ENCODE data around the gene ARFGEF3.

The ARFGEF3 gene

DNA sequence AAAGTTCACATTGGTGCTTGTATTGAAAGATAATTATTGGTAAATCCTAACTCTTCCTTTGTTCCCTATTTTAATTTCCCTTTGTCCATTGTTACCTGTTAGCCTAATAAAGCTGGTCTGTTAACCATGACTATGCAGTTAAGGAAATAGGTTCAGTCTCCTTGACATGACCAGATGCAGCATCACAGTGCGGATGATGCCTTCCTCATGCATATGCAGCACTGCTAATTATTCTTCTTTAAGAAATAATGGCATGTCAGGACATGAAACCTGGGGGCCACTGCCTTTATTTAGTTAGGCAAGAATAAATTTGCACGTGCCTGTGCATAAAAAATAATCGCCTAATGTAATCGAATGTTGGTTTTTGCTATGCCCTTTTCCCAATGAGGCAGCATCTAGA, 40.1 kb downstream of the ARFGEF3 start:
- H3K4me3 ChIP-seq (ENCODE audit: control insufficient read depth, low read depth, low read length): no peak overlapping the region
- DNase-seq (ENCODE audit: low read depth): no peak
- TF ChIP-seq CTCF (IDR thresholded peaks at IDR 0.05; ENCODE audit: control insufficient read depth, insufficient read depth, low read depth, low read length, missing control alignments): no peak

- no peak for DNase-seq (ENCODE audit: low read depth)
- no peak for TF ChIP-seq CTCF (IDR thresholded peaks at IDR 0.05; ENCODE audit: control insufficient read depth, insufficient read depth, low read depth, low read length, missing control alignments)
- H3K4me3 ChIP-seq (ENCODE audit: control insufficient read depth, low read depth, low read length): no peak overlapping the region
Measured at GRCh38 chr6:138203315-138203714, 41.6 kb downstream of the ARFGEF3 start.

DNA sequence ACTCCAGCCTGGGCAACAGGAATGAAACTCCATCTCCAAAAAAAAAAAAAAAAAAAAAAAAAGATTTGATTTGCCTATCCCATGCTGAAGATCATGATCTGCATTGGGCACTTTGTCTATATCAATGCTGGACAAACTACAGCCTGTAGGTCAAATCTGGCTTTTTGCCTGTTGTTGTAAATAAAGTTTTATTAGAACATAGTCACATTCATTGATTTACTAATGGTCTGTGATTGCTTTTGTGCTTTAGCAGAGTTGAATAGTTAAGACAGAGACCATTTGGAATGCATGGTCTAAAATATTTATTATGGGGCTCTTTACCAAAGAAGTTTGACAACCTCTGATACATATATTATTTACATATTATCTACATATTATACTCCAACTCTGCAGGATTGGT, 42.6 kb downstream of the ARFGEF3 start:
- no peak overlapping the region for H3K4me3 ChIP-seq (ENCODE audit: control insufficient read depth, low read depth, low read length)
- DNase-seq (ENCODE audit: low read depth): no peak
- TF ChIP-seq CTCF (IDR thresholded peaks at IDR 0.05; ENCODE audit: control insufficient read depth, insufficient read depth, low read depth, low read length, missing control alignments): no peak

DNA sequence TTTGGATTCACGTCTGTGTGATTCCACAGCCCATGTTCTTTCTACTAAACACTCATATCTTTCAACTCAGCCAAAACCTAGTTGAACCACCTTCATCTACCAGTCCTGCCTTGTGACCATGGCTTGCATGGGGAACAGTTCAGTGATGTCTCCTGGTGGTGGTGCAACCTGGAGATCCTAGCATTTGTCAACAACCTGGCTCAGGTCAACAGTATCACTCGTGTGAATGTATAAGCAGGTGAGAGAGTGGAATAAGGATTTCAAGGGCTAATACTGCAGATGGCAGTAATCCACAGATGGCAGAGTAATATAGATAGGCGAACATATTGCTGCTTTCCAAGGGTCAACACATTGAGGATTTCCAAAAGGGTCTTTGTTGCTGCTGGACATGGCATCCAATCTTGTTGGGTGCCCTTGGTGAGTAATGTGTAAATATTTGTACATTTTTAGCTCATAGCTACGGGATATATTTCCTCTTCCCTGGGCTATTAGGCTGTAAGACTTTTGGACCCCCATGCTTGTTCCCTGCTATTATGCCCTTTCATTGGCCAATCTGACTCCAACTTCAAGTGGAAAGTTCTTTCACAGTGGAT, 43.1 kb downstream of the ARFGEF3 start:
- no peak for TF ChIP-seq CTCF (IDR thresholded peaks at IDR 0.05; ENCODE audit: control insufficient read depth, insufficient read depth, low read depth, low read length, missing control alignments)
- DNase-seq (ENCODE audit: low read depth): no peak

GRCh38 chr6:138205437-138206094, 43.8 kb downstream of the ARFGEF3 start:
- no peak for DNase-seq (ENCODE audit: low read depth)
- H3K4me3 ChIP-seq (ENCODE audit: control insufficient read depth, low read depth, low read length): no peak overlapping the region
- TF ChIP-seq CTCF (IDR thresholded peaks at IDR 0.05; ENCODE audit: control insufficient read depth, insufficient read depth, low read depth, low read length, missing control alignments): no peak

More for the DNA sequence above, 43.1 kb downstream of the ARFGEF3 start:
- H3K4me3 ChIP-seq (ENCODE audit: control insufficient read depth, low read depth, low read length): no peak overlapping the region

GRCh38 chr6:138206862-138207261, 45.1 kb downstream of the ARFGEF3 start:
- TF ChIP-seq CTCF (IDR thresholded peaks at IDR 0.05; ENCODE audit: control insufficient read depth, insufficient read depth, low read depth, low read length, missing control alignments): no peak
- DNase-seq (ENCODE audit: low read depth): no peak
- no peak overlapping the region for H3K4me3 ChIP-seq (ENCODE audit: control insufficient read depth, low read depth, low read length)
